B cell (primary cell): ENCODE data around the gene ZNF280D. TPM values are rescaled to one million over a fixed set of nuclear protein-coding genes. Genes with fewer than 3 reads are reported as not detected.

ENCODE experiments used
- ATAC-seq: fragments of 200-7000 bp; cut with Tn5 transposase; one replicate; pipeline ENCODE4 v1.10.0; 2021; ENCODE audit warnings: low read depth, mild to moderate bottlenecking, moderate number of reproducible peaks, moderate library complexity
- CTCF ChIA-PET: fragments of 350-600 bp; sonication (Branson Sonifier 250); formaldehyde crosslinking; loops from one replicate; lab custom pipeline; 2021; ENCODE audit warnings: antibody characterized with exemption, inconsistent platforms; lab: Charles Lee
- POLR2A ChIA-PET: fragments of 350-600 bp; sonication (Branson Sonifier 250); formaldehyde crosslinking; loops from one replicate; lab custom pipeline; 2021; ENCODE audit warnings: antibody characterized with exemption; lab: Charles Lee
- DNase-seq: peaks from one replicate; pipeline ENCODE4 v3.0.0; 2013
- H2AFZ ChIP-seq: 2 replicates; pipeline ENCODE4 v1.6.1; 2012; ENCODE audit warnings: mild to moderate bottlenecking, low read depth, low read length; ENCODE audit not compliant: insufficient read depth, poor library complexity, severe bottlenecking
- H3K27ac ChIP-seq, 2 donors: 1 replicate in 1 of 2; 2 replicates in 1 of 2; pipeline ENCODE4 v1.5.1; 2012 to 2013; ENCODE audit warnings: low read length in 2 of 2, mild to moderate bottlenecking in 2 of 2, moderate library complexity in 1 of 2
- H3K27me3 ChIP-seq, 4 experiments: fragments of 200-600 bp in 1 of 4; sonication (generic) in 1 of 4; replicated peaks in 1 of 4; 1 replicate in 2 of 4; 2 replicates in 2 of 4; pipeline versions ENCODE4 v1.6.1 to v1.7.0; 2013 to 2016; ENCODE audit warnings: low read length in 3 of 4, mild to moderate bottlenecking in 2 of 4, mixed read lengths in 1 of 4, moderate library complexity in 1 of 4; ENCODE audit not compliant: insufficient read depth in 4 of 4, control insufficient read depth in 3 of 4; ENCODE audit errors: control extremely low read depth in 1 of 4
- H3K36me3 ChIP-seq, 2 experiments: replicated peaks in 1 of 2; 1 replicate in 1 of 2; 2 replicates in 1 of 2; pipeline versions ENCODE4 v1.6.1 to v1.7.1; 2013; ENCODE audit warnings: low read length in 1 of 2; ENCODE audit not compliant: insufficient read depth in 2 of 2, control insufficient read depth in 1 of 2; ENCODE audit errors: control extremely low read depth in 1 of 2, extremely low read depth in 1 of 2
- H3K4me1 ChIP-seq, 2 donors: fragments of 200-600 bp in 1 of 2; sonication (generic) in 1 of 2; 1 replicate in 1 of 2; 2 replicates in 1 of 2; pipeline versions ENCODE4 v1.5.1 to v1.6.1; 2013 to 2017; ENCODE audit warnings: low read length in 2 of 2; ENCODE audit not compliant: control insufficient read depth in 2 of 2, insufficient read depth in 2 of 2
- H3K4me2 ChIP-seq: replicated peaks from 2 replicates; pipeline ENCODE3; 2012; ENCODE audit warnings: mild to moderate bottlenecking, low read depth, low read length; ENCODE audit not compliant: poor library complexity, severe bottlenecking
- H3K4me3 ChIP-seq, 5 experiments: fragments of 200-600 bp in 1 of 5; sonication (generic) in 1 of 5; 1 replicate in 3 of 5; 2 replicates in 2 of 5; pipeline versions ENCODE4 v1.5.1 to v1.7.0; 2011 to 2016; ENCODE audit warnings: low read length in 4 of 5, mild to moderate bottlenecking in 4 of 5, low read depth in 2 of 5, control low read depth in 1 of 5, moderate library complexity in 1 of 5; ENCODE audit not compliant: insufficient read depth in 1 of 5; ENCODE audit errors: control extremely low read depth in 1 of 5, extremely low read depth in 1 of 5
- H3K79me2 ChIP-seq: fragments of 200-600 bp; sonication (generic); one replicate; pipeline ENCODE4 v1.6.0; 2016; ENCODE audit warnings: low read length; ENCODE audit not compliant: control insufficient read depth, insufficient read depth
- H3K9ac ChIP-seq: fragments of 200-600 bp; sonication (generic); 2 replicates; pipeline ENCODE4 v1.6.1; 2017; ENCODE audit warnings: mild to moderate bottlenecking, low read length, moderate library complexity
- H3K9me3 ChIP-seq, 3 donors: one replicate each; pipeline versions ENCODE4 v1.6.1 to v1.7.1; 2013; ENCODE audit warnings: low read length in 2 of 3; ENCODE audit not compliant: control insufficient read depth in 2 of 3, insufficient read depth in 1 of 3; ENCODE audit errors: control extremely low read depth in 1 of 3
- H4K20me1 ChIP-seq: 2 replicates; pipeline ENCODE4 v1.6.0; 2012; ENCODE audit warnings: mild to moderate bottlenecking, low read length; ENCODE audit not compliant: insufficient read depth, control insufficient read depth, poor library complexity, severe bottlenecking
- H3K27ac Mint-ChIP-seq: one replicate; pipeline ENCODE4 v1.8.0; 2021; ENCODE audit warnings: mixed read lengths
- H3K27me3 Mint-ChIP-seq: one replicate; pipeline ENCODE4 v1.8.0; 2021; ENCODE audit warnings: mixed read lengths
- H3K4me1 Mint-ChIP-seq: one replicate; pipeline ENCODE4 v1.8.0; 2021; ENCODE audit warnings: mixed read lengths
- H3K4me3 Mint-ChIP-seq: one replicate; pipeline ENCODE4 v1.8.0; 2021; ENCODE audit warnings: mixed read lengths
- H3K9me3 Mint-ChIP-seq: one replicate; pipeline ENCODE4 v1.8.0; 2022; ENCODE audit warnings: mixed read lengths; ENCODE audit not compliant: insufficient read depth
- EZH2 ChIP-seq: IDR thresholded peaks from 2 replicates; pipeline ENCODE4 v1.6.1; 2012; ENCODE audit warnings: borderline replicate concordance, low read depth, mild to moderate bottlenecking, moderate library complexity, low read length; ENCODE audit not compliant: insufficient read depth, poor library complexity, severe bottlenecking
- WGBS: methylation state at CpG from one replicate; pipeline ENCODE4 v1.1.5; 2013; ENCODE audit warnings: missing lambda C conversion rate; ENCODE audit not compliant: insufficient coverage; 5-methylcytosine and 5-hydroxymethylcytosine counted together
- intact Hi-C: fragments of 100-400 bp; cut with micrococcal nuclease; formaldehyde crosslinking; loops from one replicate; pipeline ENCODE4 v1.10.0; 2022
- polyA plus RNA-seq: library from polyadenylated mRNA; depleted of rRNA; stranded (reverse); fragments of >200 nt; gene quantifications from 2 replicates; pipeline ENCODE4 v1.2.3, GENCODE V29; 2012
- total RNA-seq, 2 donors: library from RNA; stranded (reverse); fragments of 120-200 nt in 1 of 2; gene quantifications; 1 replicate in 1 of 2; 2 replicates in 1 of 2; pipeline versions ENCODE4 v1.2.3 to v1.2.4, GENCODE V29; 2013 to 2022
- TF ChIP-seq, protein P1 (sequence below): fragments of 200-600 bp; IDR thresholded peaks from one replicate; pipeline ENCODE4 v1.8.0; 2022; ENCODE audit warnings: antibody characterized with exemption, mild to moderate bottlenecking

Gene ZNF280D
- total and polyA plus RNA-seq, 2 donors (not counting 1 experiment from before 2014, with no cell fraction given) = 14.7 to 68.3 TPM

DNA sequence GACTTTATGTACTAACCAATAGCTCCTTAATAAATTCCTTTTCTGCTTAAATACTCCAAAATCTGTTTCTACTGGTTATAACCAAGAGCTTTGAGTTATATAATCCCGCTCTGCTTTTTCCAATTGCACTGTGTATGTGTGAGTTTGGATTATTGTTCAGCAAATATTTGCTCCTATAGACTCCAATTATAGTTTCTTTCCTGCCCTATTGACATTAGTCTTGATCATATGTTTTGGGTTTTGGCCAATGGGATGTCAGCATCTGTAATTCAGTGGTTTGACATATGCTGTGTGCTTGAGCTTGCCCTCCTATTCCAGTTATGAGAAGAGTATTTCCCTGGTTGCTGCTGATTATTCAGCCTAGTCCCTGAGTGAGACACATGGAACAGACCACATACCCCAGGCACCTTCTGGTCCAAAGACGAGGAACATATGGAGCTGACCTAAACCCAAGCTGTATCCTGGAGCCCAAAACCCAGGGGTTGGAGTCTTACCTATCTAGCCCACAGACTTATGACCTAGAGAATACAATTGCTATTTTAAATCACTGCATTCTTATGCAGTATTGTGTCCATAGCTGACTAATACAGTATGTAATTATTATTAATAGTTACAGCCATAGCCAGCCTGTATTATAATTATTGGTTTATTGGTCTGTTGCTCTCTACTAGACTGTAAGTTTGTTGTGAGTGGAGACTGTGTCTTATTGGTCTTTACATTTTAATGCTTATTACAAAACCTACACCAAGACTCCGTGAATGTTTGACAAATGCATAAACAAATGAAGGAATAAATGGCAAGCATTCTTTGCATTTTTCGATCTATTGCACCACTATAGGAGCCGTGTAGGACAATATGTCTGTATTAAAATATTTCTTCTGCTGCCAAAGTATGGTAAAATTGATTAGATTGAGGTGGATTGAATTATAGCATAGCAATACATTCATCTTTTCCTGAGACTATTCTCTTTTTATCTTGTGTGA lies 11.7 kb upstream of the ZNF280D start:
- no peaks in the 10 kb centered on the region for H3K9me3 Mint-ChIP-seq
- 100% methylated on average over 1 of the region's 5 CpGs for WGBS
- Histone ChIP-seq H3K27me3 (no peaks in the 10 kb centered on the region), H3K4me1 (no peaks in the 10 kb centered on the region), H3K79me2 (no peaks in the 10 kb centered on the region), H3K4me3 (no peak overlapping the region), H3K9me3 (no peaks in the 10 kb centered on the region), H3K27ac (no peak overlapping the region), H3K4me2 (no peak overlapping the region), H3K36me3 (no peaks in the 10 kb centered on the region), H4K20me1 (no peaks in the 10 kb centered on the region), H3K9ac (no peak overlapping the region), H2AFZ (no peak overlapping the region)
- no peaks in the 10 kb centered on the region for H3K4me1 Mint-ChIP-seq
- no peaks in the 10 kb centered on the region for H3K27me3 Mint-ChIP-seq
- no peak overlapping the region for H3K27ac Mint-ChIP-seq
- ChIA-PET POLR2A (no interaction called here), CTCF (no interaction called here)
- no peak overlapping the region for H3K4me3 Mint-ChIP-seq
- TF ChIP-seq EZH2 = no peak
- TF ChIP-seq, protein P1, sequence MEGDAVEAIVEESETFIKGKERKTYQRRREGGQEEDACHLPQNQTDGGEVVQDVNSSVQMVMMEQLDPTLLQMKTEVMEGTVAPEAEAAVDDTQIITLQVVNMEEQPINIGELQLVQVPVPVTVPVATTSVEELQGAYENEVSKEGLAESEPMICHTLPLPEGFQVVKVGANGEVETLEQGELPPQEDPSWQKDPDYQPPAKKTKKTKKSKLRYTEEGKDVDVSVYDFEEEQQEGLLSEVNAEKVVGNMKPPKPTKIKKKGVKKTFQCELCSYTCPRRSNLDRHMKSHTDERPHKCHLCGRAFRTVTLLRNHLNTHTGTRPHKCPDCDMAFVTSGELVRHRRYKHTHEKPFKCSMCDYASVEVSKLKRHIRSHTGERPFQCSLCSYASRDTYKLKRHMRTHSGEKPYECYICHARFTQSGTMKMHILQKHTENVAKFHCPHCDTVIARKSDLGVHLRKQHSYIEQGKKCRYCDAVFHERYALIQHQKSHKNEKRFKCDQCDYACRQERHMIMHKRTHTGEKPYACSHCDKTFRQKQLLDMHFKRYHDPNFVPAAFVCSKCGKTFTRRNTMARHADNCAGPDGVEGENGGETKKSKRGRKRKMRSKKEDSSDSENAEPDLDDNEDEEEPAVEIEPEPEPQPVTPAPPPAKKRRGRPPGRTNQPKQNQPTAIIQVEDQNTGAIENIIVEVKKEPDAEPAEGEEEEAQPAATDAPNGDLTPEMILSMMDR = no peak
- ATAC-seq (no peak), DNase-seq (no peak)
- intact Hi-C loops = no loop called here

DNA sequence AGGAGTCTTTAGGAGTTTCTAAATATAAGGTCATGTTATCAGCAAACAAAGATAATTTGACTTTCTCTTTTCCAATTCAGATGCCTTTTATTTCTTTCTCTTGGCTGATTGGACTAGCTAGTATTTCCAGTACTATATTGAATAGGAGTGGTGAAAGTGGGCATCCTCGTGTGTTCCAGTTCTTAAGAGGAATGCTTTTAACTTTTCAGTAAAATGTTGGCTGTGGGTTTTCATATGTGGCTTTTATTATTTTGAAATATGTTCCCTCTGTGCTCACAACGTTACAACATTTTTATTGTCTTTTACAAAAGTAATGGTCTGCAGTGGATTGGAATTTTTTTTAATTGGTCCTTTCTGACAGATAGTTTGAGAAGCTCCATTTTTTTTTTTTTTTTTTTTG lies 8.2 kb upstream of the ZNF280D start:
- TF ChIP-seq, protein P1 = no peak
- no peak for TF ChIP-seq EZH2
- Histone ChIP-seq H4K20me1 (no peaks in the 10 kb centered on the region), H3K9me3 (peaks cover 0 to 1% (median 0%) of the 10 kb centered on the region in 3 donors), H3K36me3 (no peaks in the 10 kb centered on the region), H3K4me1 (no peaks in the 10 kb centered on the region), H3K9ac (no peak overlapping the region), H3K79me2 (no peaks in the 10 kb centered on the region), H3K4me3 (no peak overlapping the region), H2AFZ (no peak overlapping the region), H3K27me3 (no peaks in the 10 kb centered on the region), H3K27ac (no peak overlapping the region), H3K4me2 (no peak overlapping the region)
- ATAC-seq (no peak), DNase-seq (no peak)
- no peaks in the 10 kb centered on the region for H3K9me3 Mint-ChIP-seq
- no peaks in the 10 kb centered on the region for H3K4me1 Mint-ChIP-seq
- no CpG with 5 or more reads among the region's 2 CpGs for whole genome bisulfite sequencing
- intact Hi-C loops = no loop called here
- H3K27me3 Mint-ChIP-seq = no peaks in the 10 kb centered on the region
- POLR2A ChIA-PET = no interaction called here
- no peak overlapping the region for H3K4me3 Mint-ChIP-seq
- CTCF ChIA-PET = interaction anchor here (0.6 kb wide), 1 partner anchor 257 kb away, joined by 3 read pairs; no protein-coding TSS in a partner anchor
- no peak overlapping the region for H3K27ac Mint-ChIP-seq
